GM13977 (cell line): ENCODE results near the gene CDC42BPA.

Experiments used
- DNase-seq: peaks from one replicate; pipeline ENCODE4 v3.0.0; 2012; ENCODE audit warnings: low spot score
- CTCF ChIP-seq: IDR thresholded peaks from 2 replicates; pipeline ENCODE4 v1.5.1; 2012; ENCODE audit warnings: mild to moderate bottlenecking, control low read depth; ENCODE audit not compliant: insufficient read depth; ENCODE audit errors: extremely low read depth, missing control alignments
- in situ Hi-C: fragments of 300-500 bp; cut with MboI; formaldehyde crosslinking; loops from one replicate; pipeline ENCODE4 v1.12.0; 2022; ENCODE audit warnings: low sequenced_read_pairs, low pct_unique_long_range_greater_than_20kb, mixed read lengths, inconsistent platforms; ENCODE audit not compliant: unreplicated experiment

CDC42BPA gene

DNA sequence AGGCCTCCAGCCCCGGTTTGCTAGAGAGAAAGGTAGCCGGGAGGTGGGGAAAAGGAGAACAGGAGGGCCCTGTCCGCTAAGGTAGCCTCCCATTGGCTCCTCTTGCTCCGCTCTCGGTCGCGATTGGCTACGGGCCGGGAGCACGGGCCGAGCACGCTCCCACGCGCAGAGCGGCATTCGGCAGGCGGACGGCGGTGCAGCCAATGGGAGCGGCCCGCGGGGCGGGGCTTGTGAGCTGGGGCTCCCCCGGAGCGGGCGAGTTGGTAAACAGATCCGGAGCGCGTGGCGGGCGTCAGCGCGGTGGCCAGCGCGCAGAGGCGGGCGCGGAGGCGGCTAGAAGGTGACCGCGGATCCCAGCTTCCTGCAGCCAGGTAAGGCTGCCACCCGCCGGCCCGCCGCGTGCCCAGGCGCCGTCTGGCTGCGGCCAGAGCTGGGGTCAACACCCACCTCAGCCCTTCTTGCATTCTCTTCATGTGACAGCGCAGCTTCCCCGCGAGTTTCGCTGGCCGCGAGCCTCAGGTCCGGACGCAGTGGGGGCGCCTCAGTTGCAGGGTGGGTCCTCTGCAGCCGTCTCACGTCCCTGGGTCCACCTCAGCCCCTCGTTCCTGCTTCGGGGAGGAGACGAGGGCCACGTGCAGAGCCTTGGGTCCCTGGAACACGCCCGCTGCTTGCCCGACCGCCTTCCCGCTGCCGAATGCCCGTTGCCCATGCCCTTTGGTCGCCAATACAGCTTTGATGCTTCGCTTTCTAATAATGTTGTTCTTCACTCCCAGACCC, 378.1 kb downstream of the CDC42BPA start, which contains the start of gene COQ8A:
Gene COQ8A, plus strand, starts transcription at position 266 of the 777 bp plus-strand sequence. CDS start 21,092 bp downstream, outside the sequence.
- in situ Hi-C loops = no loop called here
- no peak for TF ChIP-seq CTCF
- peak; percentile 98 for DNase-seq
